Measurements from ENCODE around the gene PTGER2. TPM values are rescaled to one million over a fixed set of nuclear protein-coding genes. Genes with fewer than 3 reads are reported as not detected.

Gene PTGER2
- total RNA-seq, 1 donor from 2014 or later = 0.65 TPM

DNA sequence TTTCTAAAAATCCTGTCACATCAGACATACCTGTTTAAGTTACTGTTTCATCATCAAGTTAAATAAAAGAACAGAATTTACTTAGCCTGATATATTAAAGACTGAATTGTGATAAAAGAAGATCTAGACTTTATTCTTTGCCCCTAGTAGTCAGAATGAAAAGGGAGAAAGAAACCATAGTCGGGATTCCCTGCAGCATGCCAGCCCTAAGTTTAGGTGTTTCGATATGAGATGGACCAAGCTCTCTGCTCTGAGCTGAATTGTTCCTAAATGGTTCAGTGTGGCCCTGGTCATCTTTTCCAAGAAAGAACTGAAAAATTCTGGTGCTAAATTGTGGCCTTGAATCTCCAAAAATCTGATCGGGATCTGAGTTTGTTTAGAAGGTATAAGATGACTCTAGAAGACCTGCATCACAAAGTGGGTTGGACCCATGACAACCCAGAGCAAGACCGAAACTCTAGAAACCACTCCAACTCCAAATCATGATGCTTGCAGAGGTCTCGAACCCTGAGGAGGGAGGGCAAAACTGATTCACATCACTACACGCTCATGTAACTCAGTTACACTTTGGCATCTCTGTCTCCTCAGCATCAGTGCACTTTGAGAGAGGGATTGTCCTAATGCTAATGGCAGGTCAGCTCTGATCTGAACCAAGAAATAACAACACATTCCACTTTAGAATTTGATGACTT is 15.7 kb downstream of the PTGER2 start:
- intact Hi-C loops (cut with DNase I) = no loop called here
- DNase-seq (no peak), ATAC-seq (ENCODE audit: poor library complexity) (no peak)

DNA sequence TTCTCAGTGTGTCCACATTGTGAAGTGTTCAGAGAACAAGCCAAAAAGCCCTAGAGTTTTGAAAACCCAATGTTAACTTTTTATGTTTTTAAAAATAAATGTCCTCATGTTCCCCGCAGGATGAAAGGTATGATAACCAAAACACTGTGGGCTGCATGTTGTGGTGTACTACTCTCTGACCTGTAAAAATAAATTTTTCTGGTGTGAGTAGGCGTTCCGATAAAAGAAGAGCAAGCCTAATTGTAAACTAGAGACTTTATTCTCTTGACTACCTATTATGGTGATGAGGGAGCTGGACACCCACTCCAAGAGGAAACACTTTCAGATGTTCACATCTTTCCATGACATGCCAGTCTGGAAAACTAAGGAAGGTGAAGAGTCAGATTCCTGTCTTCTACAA is 18.2 kb downstream of the PTGER2 start:
- intact Hi-C loops (cut with DNase I) = no loop called here
- no peak for ATAC-seq (ENCODE audit: poor library complexity)

DNA sequence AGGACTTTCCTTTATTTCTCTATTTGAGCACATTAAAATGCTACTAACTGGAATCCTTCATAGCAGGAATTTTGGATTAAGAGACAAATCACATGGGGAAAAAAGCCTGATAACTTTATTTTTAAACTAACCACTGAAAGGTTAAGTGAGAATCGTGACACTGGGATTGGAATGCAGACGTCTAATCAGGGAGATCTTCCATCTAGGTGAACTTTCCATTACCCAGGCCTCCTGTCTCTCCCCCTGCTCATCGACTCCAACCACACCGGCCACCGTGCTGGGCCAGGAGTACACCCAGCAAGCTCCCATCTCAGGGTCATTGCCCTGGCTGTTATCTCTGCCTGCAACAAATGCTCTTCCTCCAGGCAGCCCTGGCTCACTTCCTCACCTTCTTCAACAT is 19.0 kb downstream of the PTGER2 start:
- ATAC-seq (ENCODE audit: poor library complexity) = no peak
- no peak for DNase-seq
- intact Hi-C loops (cut with DNase I) = no loop called here

More for the DNA sequence above, 18.2 kb downstream of the PTGER2 start:
- DNase-seq = no peak

DNA sequence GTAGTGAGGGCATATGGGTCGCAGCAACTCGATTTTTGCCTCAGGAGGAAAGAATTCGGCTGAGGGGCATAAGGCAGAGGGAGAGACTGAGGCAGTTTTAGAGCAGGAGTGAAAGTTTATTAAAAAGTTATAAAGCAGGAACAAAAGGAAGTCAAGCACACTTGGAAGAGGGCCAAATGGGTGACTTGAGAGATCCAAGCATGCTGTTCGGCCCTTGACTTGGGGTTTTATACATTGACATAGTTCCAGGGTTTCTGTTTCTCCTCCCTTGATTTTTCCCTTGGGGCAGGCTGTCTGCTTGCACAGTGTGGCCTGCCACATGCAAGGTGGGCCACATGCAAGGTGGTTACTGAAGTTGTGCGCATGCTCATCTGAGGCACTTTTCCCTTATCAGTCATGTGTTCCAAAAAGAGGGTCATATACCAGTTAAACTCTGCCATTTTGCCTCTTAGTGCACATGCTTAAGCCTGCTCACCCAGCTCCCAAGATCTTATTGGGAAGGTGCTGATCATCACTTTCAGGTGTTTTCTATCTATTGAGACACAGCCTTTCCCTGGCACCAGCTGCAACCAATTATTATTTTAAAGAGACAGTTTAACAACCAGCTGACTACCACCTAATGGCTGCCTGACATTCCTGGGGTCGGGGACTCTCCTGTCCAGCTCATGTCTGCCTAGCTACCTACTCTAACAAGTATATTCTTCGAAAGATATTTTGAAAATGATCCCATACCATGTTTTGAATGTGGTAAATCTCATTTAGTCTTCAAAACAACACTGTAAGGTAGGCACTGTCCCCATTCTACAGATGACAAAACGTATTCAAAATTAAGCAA is 19.9 kb downstream of the PTGER2 start:
- intact Hi-C loops (cut with DNase I) = no loop called here
- no peak for ATAC-seq (ENCODE audit: poor library complexity)

DNA sequence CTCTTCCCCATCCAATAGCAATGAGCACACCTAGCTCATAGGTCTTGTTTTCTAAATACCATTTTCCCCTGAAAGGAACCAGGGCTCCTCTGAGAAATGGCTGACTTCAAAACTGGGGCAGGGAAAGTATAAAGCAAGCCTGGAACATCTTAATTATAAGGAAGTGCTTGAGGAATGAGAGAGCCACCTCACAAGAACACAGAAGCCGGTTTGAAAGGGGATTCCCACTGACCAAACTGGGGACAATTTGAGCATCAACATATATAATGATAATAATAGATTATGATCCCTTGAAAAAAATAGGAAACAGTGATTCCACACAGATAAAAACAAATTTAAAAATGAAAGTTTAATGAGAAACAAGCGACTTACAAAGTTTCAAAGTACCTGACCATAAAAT is 22.1 kb downstream of the PTGER2 start:
- ATAC-seq (ENCODE audit: poor library complexity) (no peak), DNase-seq (no peak)
- intact Hi-C loops (cut with DNase I) = no loop called here

More for the DNA sequence above, 19.9 kb downstream of the PTGER2 start:
- no peak for DNase-seq

DNA sequence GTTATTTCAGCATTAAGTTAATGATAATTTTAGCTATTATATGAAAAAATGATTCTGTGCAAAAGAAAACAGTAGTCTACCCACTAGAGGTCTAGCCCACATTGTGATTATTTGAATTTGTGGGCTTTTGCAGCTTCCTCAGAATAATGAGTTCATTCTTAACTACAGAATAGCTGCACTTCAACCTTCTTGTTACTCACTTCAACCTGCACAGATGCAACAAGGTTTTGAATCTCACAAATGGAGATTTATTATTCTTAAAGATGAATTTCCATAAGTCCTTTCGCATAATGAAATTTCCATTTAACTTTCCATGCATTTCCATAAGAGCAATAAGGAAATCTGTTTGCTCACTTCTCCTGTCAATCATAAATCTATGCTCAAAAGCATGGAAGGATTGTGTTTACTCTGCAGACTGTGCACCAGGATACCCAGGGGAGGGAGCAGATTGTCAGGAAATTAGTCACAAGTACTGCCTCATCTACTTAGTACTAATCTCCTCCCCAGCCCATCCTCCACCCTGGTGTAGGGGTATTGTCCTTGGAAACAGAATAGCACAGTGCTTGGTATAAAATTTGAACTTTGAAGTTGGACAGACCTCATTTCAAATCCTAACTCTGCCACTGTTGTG is 24.1 kb downstream of the PTGER2 start:
- no peak for DNase-seq
- ATAC-seq (ENCODE audit: poor library complexity) = peak; percentile 64
- intact Hi-C loops (cut with DNase I) = no loop called here

DNA sequence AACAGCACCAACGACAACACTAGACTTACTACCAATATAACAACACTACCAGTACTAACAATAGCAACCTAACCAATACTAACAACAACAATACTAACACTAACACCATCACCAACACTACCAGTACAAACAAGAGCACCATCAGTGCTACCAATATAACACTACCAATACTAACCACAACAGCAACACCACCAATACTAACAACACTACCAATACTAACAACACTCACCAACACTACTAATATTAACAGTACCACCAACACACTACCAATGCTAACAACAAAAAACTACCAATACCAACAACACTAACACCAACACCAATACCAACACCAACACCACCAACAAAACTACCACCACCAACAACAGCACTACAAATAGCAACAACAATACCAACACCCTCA is 25.1 kb downstream of the PTGER2 start:
- DNase-seq (no peak), ATAC-seq (ENCODE audit: poor library complexity) (no peak)
- intact Hi-C loops (cut with DNase I) = no loop called here

DNA sequence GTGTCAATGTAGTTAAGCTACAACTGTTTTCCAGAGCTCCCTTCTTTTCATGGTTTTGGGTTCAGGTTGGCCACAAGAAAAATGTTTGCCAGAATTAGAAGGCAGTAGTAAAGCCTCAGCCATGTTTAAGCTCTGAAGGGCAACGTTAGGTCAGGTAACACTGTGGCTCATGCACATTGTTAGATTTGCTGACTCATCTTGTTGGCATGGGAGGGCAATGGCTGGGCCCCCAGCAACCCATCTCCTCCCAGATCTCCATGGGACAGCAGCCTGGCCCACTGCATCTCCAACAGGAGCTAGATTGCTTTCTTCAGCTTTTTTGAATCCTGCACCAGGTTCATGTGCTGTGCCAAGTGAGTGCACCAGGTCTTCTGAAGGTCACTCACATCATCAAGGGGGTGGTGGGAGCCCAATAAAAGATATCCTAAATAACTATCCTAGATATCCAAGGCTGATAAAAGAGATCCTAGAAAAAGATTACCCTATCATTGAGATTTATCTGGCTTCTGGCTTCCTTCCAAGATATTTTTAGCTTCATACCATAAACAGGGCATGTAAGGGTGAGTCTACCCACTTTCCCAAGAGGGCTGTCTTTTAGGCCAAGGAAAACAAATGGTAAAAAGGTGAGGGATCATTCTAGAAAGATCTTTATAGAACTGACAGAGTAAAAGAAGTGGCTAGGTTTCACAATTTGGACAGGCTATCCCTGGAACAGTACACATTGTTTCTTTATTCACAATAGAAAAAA is 28.9 kb downstream of the PTGER2 start:
- no peak for ATAC-seq (ENCODE audit: poor library complexity)
- intact Hi-C loops (cut with DNase I) = no loop called here
- DNase-seq = no peak

DNA sequence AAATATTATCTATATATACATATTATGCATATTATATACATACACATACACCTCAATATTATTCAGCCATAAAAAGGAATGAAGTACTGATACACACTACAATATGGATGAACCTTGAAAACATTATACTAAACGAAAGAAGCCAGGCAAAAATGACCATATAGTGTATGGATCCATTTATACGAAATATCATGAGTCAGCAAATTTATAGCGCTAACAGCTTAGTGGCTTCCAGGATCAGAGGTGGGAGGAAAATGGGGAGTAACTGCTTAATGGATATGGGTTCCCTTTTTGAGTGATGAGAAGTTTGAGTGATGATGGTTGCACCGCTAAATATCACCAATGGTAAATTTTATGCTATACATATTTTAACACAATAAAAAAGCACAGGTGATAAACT is 32.7 kb downstream of the PTGER2 start:
- intact Hi-C loops (cut with DNase I) = no loop called here
- DNase-seq = no peak
- ATAC-seq (ENCODE audit: poor library complexity) = no peak

DNA sequence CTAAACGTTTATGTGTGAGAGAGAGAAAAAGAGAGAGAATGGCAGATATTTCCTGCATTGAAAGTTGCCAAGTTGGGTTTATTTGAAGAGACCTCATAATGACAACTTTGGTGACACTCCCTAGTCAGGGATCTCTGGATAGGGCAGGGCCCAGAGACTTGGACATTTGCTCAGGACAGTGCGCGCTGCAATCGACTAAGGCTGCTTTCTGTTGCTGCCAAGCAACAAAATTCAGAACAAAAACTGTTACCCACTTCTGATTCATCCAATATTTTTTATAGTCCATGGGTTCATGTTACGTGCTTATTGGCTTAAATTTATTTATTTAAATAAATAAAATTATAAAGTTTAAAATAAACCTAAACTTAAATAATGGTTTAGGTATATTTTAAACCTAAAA is 34.2 kb downstream of the PTGER2 start:
- no peak for DNase-seq
- intact Hi-C loops (cut with DNase I) = no loop called here
- no peak for ATAC-seq (ENCODE audit: poor library complexity)

DNA sequence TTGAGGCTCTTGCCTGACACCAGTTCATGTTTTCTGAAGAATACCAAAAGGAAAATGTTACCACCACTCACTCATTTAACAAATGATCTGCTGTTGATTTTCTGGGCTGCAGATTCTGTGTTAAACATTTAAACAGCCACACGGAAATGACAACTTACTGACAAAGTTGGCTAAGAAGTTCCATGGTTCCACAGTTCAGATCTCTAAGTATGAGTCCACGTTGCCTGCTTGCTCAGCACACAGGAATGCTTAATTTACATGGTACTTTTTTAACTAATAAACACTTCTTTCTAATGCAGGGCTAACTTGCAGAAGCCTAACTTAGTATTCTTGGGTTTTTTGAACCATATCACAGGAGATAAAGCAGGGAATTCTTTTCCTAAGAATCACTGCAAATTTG is 34.7 kb downstream of the PTGER2 start:
- ATAC-seq (ENCODE audit: poor library complexity) = no peak
- intact Hi-C loops (cut with DNase I) = no loop called here
- no peak for DNase-seq

DNA sequence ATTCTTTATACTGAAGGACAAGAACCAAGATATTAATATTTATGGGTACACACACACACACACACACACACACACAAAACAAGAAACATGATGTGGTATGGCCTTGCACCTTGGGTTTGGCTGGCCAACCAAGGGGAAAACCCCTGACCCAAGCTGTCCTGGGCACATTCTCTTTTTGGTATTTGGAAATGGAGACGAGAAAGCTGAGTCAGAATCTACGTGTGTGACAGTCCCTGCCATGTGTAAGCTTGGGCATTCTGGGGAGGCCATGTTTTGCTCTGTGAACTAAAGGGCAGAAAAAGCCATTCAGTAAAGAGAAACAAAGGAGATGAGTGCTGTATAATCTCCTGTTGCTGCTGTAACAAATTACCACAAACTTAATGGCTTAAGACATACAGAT is 35.6 kb downstream of the PTGER2 start:
- intact Hi-C loops (cut with DNase I) = no loop called here
- DNase-seq (no peak), ATAC-seq (ENCODE audit: poor library complexity) (no peak)

DNA sequence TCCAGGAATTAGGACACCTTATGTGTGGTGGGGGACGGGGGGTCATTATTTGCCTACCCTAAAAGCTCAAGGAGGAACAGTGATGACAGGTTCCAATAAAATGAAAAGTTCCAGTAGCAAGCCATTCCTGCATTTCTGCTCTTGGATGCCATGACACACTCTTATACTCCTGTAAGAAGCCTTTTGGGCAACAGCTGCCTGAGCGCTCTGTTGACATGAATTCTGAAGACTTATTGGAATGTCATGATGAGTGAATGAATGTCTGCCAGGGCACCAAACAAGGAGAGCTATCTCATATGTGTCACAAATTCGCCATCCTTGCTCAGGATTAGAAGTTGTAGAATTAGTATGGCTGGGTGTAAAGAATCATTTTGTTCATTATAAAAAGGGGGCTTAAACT is 36.3 kb downstream of the PTGER2 start:
- no peak for ATAC-seq (ENCODE audit: poor library complexity)
- intact Hi-C loops (cut with DNase I) = no loop called here
- no peak for DNase-seq

DNA sequence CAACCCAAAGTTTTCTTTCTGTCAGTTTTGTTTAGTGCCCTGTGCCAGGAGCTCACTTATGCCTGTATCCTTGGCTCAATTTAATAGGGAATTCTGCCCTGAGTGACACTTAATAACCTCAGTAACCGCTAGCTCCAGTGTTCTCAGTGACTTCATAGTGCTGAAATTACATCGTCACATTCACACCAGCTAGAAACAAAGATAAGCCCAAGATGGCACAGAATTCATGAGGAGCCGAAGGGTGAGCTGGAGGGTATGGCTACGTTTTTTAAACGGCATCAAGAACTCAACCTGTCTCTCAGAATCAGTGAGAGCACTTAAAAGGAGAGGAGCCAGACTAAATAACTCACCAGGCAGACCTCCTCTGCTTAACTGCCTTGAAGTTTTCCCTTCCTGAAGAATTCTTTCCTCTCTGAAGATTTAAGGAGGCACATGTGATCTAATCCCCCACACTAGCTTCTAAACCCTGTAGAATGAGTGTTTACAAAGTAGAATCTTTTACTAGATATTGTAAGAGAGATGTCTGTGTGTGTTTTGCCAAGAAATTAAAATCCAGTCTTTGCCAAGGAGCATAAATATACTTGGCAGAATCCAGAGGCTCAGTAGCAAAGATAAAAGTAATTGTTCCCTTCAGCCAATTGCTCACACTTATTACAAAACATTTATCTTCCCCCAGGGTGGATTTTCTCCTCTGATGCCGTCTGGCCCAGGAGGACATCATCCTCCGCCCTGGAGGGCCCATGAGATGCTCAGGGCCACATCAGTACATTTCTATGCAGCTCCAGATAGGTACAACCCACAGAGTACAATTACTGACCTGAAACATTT is 37.3 kb downstream of the PTGER2 start:
- DNase-seq = no peak
- intact Hi-C loops (cut with DNase I) = no loop called here
- peak; percentile 69 for ATAC-seq (ENCODE audit: poor library complexity)

DNA sequence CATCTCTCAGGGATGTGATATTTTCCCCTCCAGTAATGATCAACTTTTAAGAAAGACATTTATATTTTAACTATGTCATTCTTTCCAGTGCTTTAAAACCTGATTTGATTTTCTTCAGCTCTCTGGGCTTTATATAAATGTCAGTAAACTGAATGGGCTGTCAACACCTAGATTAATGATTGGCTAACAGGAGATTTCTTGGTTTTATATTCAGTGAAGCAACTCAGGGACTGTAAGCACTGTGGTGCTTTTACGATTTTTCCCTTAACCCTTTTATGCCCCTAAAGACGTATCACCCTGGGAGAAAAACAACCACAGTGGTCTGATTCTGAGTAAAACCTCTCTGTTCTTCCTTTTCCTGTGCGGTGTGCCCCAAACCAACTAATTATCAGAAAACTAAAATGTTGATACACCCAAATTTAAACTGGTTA is 38.0 kb downstream of the PTGER2 start:
- no peak for DNase-seq
- peak; percentile 34 for ATAC-seq (ENCODE audit: poor library complexity)
- intact Hi-C loops (cut with DNase I) = no loop called here

DNA sequence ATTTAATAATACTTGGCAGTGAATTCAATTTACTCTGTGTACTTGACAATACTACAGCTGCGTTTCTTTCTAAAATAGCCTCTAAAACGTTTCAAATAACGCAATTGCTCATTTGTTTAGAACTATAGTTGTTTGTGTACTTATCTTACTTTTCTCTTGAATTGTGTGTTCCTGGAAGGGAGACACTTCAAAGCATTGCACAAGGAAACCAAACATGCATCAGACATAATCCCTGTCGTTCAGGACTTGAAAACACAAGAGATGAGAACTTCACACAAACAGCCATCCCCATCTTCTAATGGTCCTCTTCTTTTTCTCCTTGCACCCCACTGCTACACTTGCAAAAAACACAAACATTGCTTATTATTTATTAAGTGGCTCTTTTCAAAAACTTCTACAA is 38.5 kb downstream of the PTGER2 start:
- no peak for ATAC-seq (ENCODE audit: poor library complexity)
- intact Hi-C loops (cut with DNase I) = no loop called here
- DNase-seq = no peak

DNA sequence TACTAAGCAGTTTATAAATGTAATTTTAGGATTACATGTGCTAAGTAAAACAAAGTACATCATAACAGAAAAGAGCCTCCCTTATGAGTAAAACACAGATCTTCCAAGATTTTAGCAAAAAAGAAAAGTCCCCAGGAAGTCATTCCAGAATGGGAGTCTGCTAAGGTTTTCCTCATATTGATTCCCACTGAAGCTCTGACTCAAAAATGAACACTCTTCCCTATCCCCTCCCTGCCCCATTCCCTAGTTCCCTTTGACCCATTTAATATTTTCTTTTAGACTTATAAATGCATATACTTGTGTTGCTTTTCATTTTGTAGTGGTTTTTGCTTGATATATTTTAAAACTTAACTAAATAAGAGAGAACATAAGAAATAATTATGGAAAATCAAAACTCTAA is 40.1 kb downstream of the PTGER2 start:
- ATAC-seq (ENCODE audit: poor library complexity) (no peak), DNase-seq (no peak)
- intact Hi-C loops (cut with DNase I) = no loop called here

DNA sequence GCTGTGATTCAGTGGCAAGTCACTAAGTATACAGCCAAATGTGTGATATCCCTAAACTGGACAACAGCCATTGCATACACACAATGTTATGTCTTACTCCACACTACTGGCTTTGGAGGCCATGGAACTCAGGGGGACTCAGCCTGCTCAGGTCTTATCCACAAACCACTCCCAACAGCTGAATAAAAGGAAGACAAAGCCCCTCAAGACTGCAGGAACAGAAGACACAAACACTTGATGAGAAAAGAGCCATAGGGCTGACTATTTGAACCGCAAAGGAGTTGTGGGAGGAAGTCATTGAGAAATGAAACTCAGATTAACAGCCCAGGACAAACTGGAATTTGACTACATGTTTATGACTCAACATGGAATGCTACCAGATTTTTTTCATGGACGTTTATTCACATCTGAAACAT is 40.9 kb downstream of the PTGER2 start:
- no peak for DNase-seq
- intact Hi-C loops (cut with DNase I) = no loop called here
- ATAC-seq (ENCODE audit: poor library complexity) = no peak
